A673 (cell line): ENCODE measurements around the gene OPN3. TPM values are rescaled to one million over a fixed set of nuclear protein-coding genes. Genes with fewer than 3 reads are reported as not detected.

Experiments used
- BruUV-seq: library from RNA; stranded (reverse); fragments of 400-500 nt; replicated peaks from 2 replicates; lab custom pipeline; 2021; lab: Mats Ljungman, UMichigan
- CTCF ChIA-PET: fragments of 300-600 bp; sonication (Branson Sonifier 250); formaldehyde crosslinking; loops from one replicate; lab custom pipeline; 2022; ENCODE audit warnings: antibody characterized with exemption; lab: Charles Lee
- POLR2A ChIA-PET: fragments of 300-600 bp; sonication (Branson Sonifier 250); formaldehyde crosslinking; loops from one replicate; lab custom pipeline; 2022; ENCODE audit warnings: antibody characterized with exemption; ENCODE audit not compliant: low non-redundant PET; lab: Charles Lee
- DNase-seq: peaks from one replicate; pipeline ENCODE4 v3.0.0-alpha.2; 2015; ENCODE audit warnings: low spot score
- H3K27ac ChIP-seq: fragments of 200-600 bp; sonication (generic); 2 replicates; pipeline ENCODE4 v1.5.1; 2016; ENCODE audit warnings: mixed run types, low read depth, mild to moderate bottlenecking, mixed read lengths, antibody characterized with exemption, low read length; ENCODE audit not compliant: poor library complexity, severe bottlenecking
- H3K27me3 ChIP-seq: fragments of 200-600 bp; sonication (generic); replicated peaks from 2 replicates; pipeline ENCODE4 v1.6.1; 2017; ENCODE audit warnings: mixed run types, low read depth, mild to moderate bottlenecking, mixed read lengths, antibody characterized with exemption, low read length; ENCODE audit not compliant: insufficient read depth, poor library complexity
- H3K36me3 ChIP-seq: fragments of 200-600 bp; sonication (generic); 2 replicates; pipeline ENCODE4 v1.6.1; 2016; ENCODE audit warnings: mixed run types, mild to moderate bottlenecking, mixed read lengths, antibody characterized with exemption, low read length; ENCODE audit not compliant: insufficient read depth, poor library complexity, severe bottlenecking
- H3K4me1 ChIP-seq: fragments of 200-600 bp; sonication (generic); 2 replicates; pipeline ENCODE4 v1.6.1; 2017; ENCODE audit warnings: mixed run types, mild to moderate bottlenecking, mixed read lengths, antibody characterized with exemption, low read length; ENCODE audit not compliant: insufficient read depth, poor library complexity, severe bottlenecking
- H3K4me3 ChIP-seq: fragments of 200-600 bp; sonication (generic); 2 replicates; pipeline ENCODE4 v1.5.1; 2016; ENCODE audit warnings: low read depth, mixed run types, mild to moderate bottlenecking, mixed read lengths, low read length; ENCODE audit not compliant: poor library complexity, severe bottlenecking
- H3K9me3 ChIP-seq: fragments of 200-600 bp; sonication (generic); 2 replicates; pipeline ENCODE4 v1.6.1; 2016; ENCODE audit warnings: mixed run types, low read depth, mild to moderate bottlenecking, mixed read lengths, antibody characterized with exemption, low read length; ENCODE audit not compliant: poor library complexity, severe bottlenecking
- EZH2 ChIP-seq: fragments of 200-600 bp; sonication (generic); IDR thresholded peaks from 2 replicates; pipeline ENCODE4 v1.6.1; 2017; ENCODE audit warnings: borderline replicate concordance, low read depth, mild to moderate bottlenecking, mixed read lengths, antibody characterized with exemption, low read length; ENCODE audit not compliant: poor library complexity, severe bottlenecking
- intact Hi-C: fragments of 100-400 bp; cut with micrococcal nuclease; formaldehyde crosslinking; loops from one replicate; pipeline ENCODE4 v1.10.0; 2022; ENCODE audit not compliant: unreplicated experiment
- total RNA-seq: library from RNA; stranded (reverse); gene quantifications from 2 replicates; pipeline ENCODE4 v1.2.3, GENCODE V29; 2021
- TF ChIP-seq, protein P1 (sequence below): fragments of 300-800, 200-600 bp; sonication (generic); conservative IDR thresholded peaks from 2 replicates; pipeline ENCODE4 v1.5.1; 2017; ENCODE audit warnings: low read depth, mild to moderate bottlenecking, antibody characterized with exemption, low read length, moderate library complexity, mixed read lengths

Gene OPN3
- total RNA-seq, 1 experiment from 2014 or later = 12.6 TPM

GRCh38 chr1:241644259-241644658, 4.1 kb upstream of the OPN3 start:
- H3K4me1 ChIP-seq = no peaks in the 10 kb centered on the region
- ChIA-PET POLR2A (no interaction called here), CTCF (no interaction called here)
- no peaks in the 10 kb centered on the region for H3K9me3 ChIP-seq
- no peaks in the 10 kb centered on the region for H3K27me3 ChIP-seq
- TF ChIP-seq, protein P1, sequence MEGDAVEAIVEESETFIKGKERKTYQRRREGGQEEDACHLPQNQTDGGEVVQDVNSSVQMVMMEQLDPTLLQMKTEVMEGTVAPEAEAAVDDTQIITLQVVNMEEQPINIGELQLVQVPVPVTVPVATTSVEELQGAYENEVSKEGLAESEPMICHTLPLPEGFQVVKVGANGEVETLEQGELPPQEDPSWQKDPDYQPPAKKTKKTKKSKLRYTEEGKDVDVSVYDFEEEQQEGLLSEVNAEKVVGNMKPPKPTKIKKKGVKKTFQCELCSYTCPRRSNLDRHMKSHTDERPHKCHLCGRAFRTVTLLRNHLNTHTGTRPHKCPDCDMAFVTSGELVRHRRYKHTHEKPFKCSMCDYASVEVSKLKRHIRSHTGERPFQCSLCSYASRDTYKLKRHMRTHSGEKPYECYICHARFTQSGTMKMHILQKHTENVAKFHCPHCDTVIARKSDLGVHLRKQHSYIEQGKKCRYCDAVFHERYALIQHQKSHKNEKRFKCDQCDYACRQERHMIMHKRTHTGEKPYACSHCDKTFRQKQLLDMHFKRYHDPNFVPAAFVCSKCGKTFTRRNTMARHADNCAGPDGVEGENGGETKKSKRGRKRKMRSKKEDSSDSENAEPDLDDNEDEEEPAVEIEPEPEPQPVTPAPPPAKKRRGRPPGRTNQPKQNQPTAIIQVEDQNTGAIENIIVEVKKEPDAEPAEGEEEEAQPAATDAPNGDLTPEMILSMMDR = no peak
- no peak for TF ChIP-seq EZH2
- intact Hi-C loops = no loop called here
- no peak overlapping the region for H3K4me3 ChIP-seq
- BruUV-seq = no TSS peak
- no peak for DNase-seq
- H3K36me3 ChIP-seq = no peaks in the 10 kb centered on the region
- H3K27ac ChIP-seq = no peak overlapping the region

DNA sequence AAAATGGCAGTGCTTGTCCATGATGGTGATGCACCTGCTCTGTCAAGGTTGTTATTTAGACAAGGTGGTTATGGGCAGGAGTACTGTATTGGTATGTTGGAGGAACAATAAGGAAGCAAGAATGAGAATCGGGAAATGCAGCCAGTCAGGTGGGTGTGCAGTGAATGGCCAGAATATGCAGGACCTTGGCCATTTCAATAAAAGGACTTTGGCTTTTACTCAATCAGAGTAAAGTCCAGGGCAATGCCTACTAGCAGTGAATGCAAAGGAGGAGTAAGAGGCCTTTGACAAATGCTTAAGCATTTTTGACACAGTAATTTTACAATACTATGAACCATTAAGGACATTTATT, 2.4 kb upstream of the OPN3 start:
- POLR2A ChIA-PET = no interaction called here
- Histone ChIP-seq H3K4me1 (no peaks in the 10 kb centered on the region), H3K9me3 (no peaks in the 10 kb centered on the region), H3K36me3 (no peaks in the 10 kb centered on the region), H3K4me3 (no peak overlapping the region), H3K27ac (no peak overlapping the region), H3K27me3 (no peaks in the 10 kb centered on the region)
- CTCF ChIA-PET = no interaction called here
- BruUV-seq = no TSS peak
- no peak for DNase-seq
- no peak for TF ChIP-seq EZH2
- TF ChIP-seq, protein P1 = no peak
- intact Hi-C loops = no loop called here

- ChIA-PET POLR2A (no interaction called here), CTCF (no interaction called here)
- intact Hi-C loops = no loop called here
- no peaks in the 10 kb centered on the region for H3K9me3 ChIP-seq
- H3K27me3 ChIP-seq = no peaks in the 10 kb centered on the region
- H3K4me1 ChIP-seq = no peaks in the 10 kb centered on the region
- H3K4me3 ChIP-seq = no peak overlapping the region
- BruUV-seq = no TSS peak
- no peaks in the 10 kb centered on the region for H3K36me3 ChIP-seq
- H3K27ac ChIP-seq = no peak overlapping the region
- DNase-seq = no peak
- TF ChIP-seq, protein P1 = no peak
- no peak for TF ChIP-seq EZH2
Measured at GRCh38 chr1:241641773-241642592, 1.8 kb upstream of the OPN3 start.
